IMR-90 (cell line): ENCODE measurements around the gene THAP5. TPM values are rescaled to one million over a fixed set of nuclear protein-coding genes. Genes with fewer than 3 reads are reported as not detected.
A peak's percentile ranks its signal among the peaks of the same experiment; 100 is the strongest.

Experiments used
- ATAC-seq: fragments of 200-7000 bp; cut with Tn5 transposase; 2 replicates; pipeline ENCODE4 v1.9.1; 2020; ENCODE audit warnings: low read depth, mild to moderate bottlenecking, moderate library complexity
- BruUV-seq: library from RNA; stranded (reverse); fragments of 400-500 nt; replicated peaks from 2 replicates; lab custom pipeline; 2021; lab: Mats Ljungman, UMichigan
- CTCF ChIA-PET: fragments of 300-600 bp; formaldehyde crosslinking; extraction: SDS; loops from one replicate; lab custom pipeline; 2021; ENCODE audit warnings: antibody characterized with exemption; lab: Yijun Ruan, JAX
- POLR2A ChIA-PET: fragments of 300-600 bp; sonication (Branson Sonifier 250); formaldehyde crosslinking; loops from one replicate; lab custom pipeline; 2022; ENCODE audit warnings: antibody characterized with exemption; ENCODE audit not compliant: unreplicated experiment; lab: Charles Lee
- DNase-seq: peaks from one replicate; pipeline ENCODE4 v3.0.0; 2013
- H2AFZ ChIP-seq: replicated peaks from 2 replicates; pipeline ENCODE3; 2013; ENCODE audit warnings: low read length, mild to moderate bottlenecking; ENCODE audit not compliant: poor library complexity
- H2AK5ac ChIP-seq: 2 replicates; pipeline ENCODE4 v1.6.1; 2013; ENCODE audit warnings: low read depth, low read length, inconsistent platforms
- H2AK9ac ChIP-seq: replicated peaks from 2 replicates; pipeline ENCODE3; 2013; ENCODE audit warnings: mild to moderate bottlenecking, low read depth, low read length, moderate library complexity; ENCODE audit not compliant: poor library complexity
- H2BK120ac ChIP-seq: 2 replicates; pipeline ENCODE4 v1.6.1; 2013; ENCODE audit warnings: low read depth, low read length, inconsistent platforms
- H2BK15ac ChIP-seq: 3 replicates; pipeline ENCODE4 v1.6.1; 2013; ENCODE audit warnings: low read depth, low read length, inconsistent platforms
- H2BK20ac ChIP-seq: 2 replicates; pipeline ENCODE4 v1.6.1; 2013; ENCODE audit warnings: low read depth, mild to moderate bottlenecking, inconsistent platforms, low read length, moderate library complexity
- H2BK5ac ChIP-seq: 2 replicates; pipeline ENCODE4 v1.6.1; 2013; ENCODE audit warnings: mild to moderate bottlenecking, low read depth, low read length, inconsistent platforms; ENCODE audit not compliant: poor library complexity, severe bottlenecking
- H3K14ac ChIP-seq: replicated peaks from 2 replicates; pipeline ENCODE4 v1.6.1; 2013; ENCODE audit warnings: low read depth, low read length, inconsistent platforms
- H3K18ac ChIP-seq: 2 replicates; pipeline ENCODE4 v1.6.1; 2013; ENCODE audit warnings: low read depth, low read length, control low read depth
- H3K23ac ChIP-seq: 2 replicates; pipeline ENCODE4 v1.6.1; 2013; ENCODE audit warnings: low read depth, low read length, inconsistent platforms
- H3K27ac ChIP-seq: 2 replicates; pipeline ENCODE4 v1.5.1; 2013; ENCODE audit warnings: mild to moderate bottlenecking, control low read depth, low read length; ENCODE audit not compliant: insufficient read depth
- H3K27me3 ChIP-seq: 2 replicates; pipeline ENCODE4 v1.6.1; 2013; ENCODE audit warnings: low read length; ENCODE audit not compliant: control insufficient read depth, insufficient read depth
- H3K36me3 ChIP-seq: 2 replicates; pipeline ENCODE4 v1.6.1; 2013; ENCODE audit warnings: low read length, mixed read lengths; ENCODE audit not compliant: control insufficient read depth, insufficient read depth
- H3K4ac ChIP-seq: 2 replicates; pipeline ENCODE4 v1.6.1; 2013; ENCODE audit warnings: low read depth, low read length, inconsistent platforms
- H3K4me1 ChIP-seq: 2 replicates; pipeline ENCODE4 v1.6.1; 2013; ENCODE audit warnings: low read length, mixed read lengths; ENCODE audit not compliant: control insufficient read depth, insufficient read depth
- H3K4me2 ChIP-seq: 2 replicates; pipeline ENCODE4 v1.6.1; 2013; ENCODE audit warnings: low read depth, mild to moderate bottlenecking, control low read depth, low read length, moderate library complexity
- H3K4me3 ChIP-seq: 2 replicates; pipeline ENCODE4 v1.5.1; 2013; ENCODE audit warnings: low read depth, mild to moderate bottlenecking, control low read depth, low read length, moderate library complexity; ENCODE audit not compliant: insufficient read depth
- H3K56ac ChIP-seq: 2 replicates; pipeline ENCODE4 v1.6.1; 2013; ENCODE audit warnings: low read length, inconsistent platforms; ENCODE audit not compliant: insufficient read depth; ENCODE audit errors: extremely low read depth
- H3K79me1 ChIP-seq, 2 experiments: 2 replicates each; pipeline ENCODE4 v1.6.1; 2013; ENCODE audit warnings: low read length in 2 of 2, inconsistent platforms in 1 of 2, low read depth in 1 of 2
- H3K9ac ChIP-seq: 2 replicates; pipeline ENCODE4 v1.6.1; 2013; ENCODE audit warnings: low read depth, low read length, control low read depth
- H3K9me1 ChIP-seq: 2 replicates; pipeline ENCODE4 v1.6.1; 2013; ENCODE audit warnings: low read length, inconsistent platforms; ENCODE audit not compliant: insufficient read depth
- H3K9me3 ChIP-seq: 2 replicates; pipeline ENCODE4 v1.6.1; 2013; ENCODE audit warnings: low read length; ENCODE audit not compliant: control insufficient read depth, insufficient read depth
- H4K20me1 ChIP-seq: 2 replicates; pipeline ENCODE4 v1.6.1; 2013; ENCODE audit warnings: low read length, inconsistent platforms; ENCODE audit not compliant: insufficient read depth
- H4K5ac ChIP-seq: 2 replicates; pipeline ENCODE4 v1.6.1; 2013; ENCODE audit warnings: mild to moderate bottlenecking, low read depth, low read length, control low read depth
- H4K8ac ChIP-seq, 2 experiments: 2 replicates each; pipeline ENCODE4 v1.6.1; 2013; ENCODE audit warnings: low read depth in 2 of 2, low read length in 2 of 2, control low read depth in 1 of 2, inconsistent platforms in 1 of 2
- H4K91ac ChIP-seq: 2 replicates; pipeline ENCODE4 v1.6.1; 2013; ENCODE audit warnings: low read depth, low read length, inconsistent platforms; ENCODE audit not compliant: insufficient read depth
- CTCF ChIP-seq: conservative IDR thresholded peaks from 2 replicates; pipeline ENCODE4 v1.5.1; 2012; ENCODE audit warnings: mild to moderate bottlenecking, low read depth, low read length, improper control_type of control experiment
- ELK1 ChIP-seq: fragments of 150-350 bp; IDR thresholded peaks from 2 replicates; pipeline ENCODE4 v1.6.1; 2016; ENCODE audit warnings: low read depth, mild to moderate bottlenecking, low read length, moderate library complexity, borderline replicate concordance
- MXI1 ChIP-seq: IDR thresholded peaks from 2 replicates; pipeline ENCODE4 v1.6.1; 2012; ENCODE audit warnings: low read depth, mild to moderate bottlenecking, low read length, moderate library complexity, borderline replicate concordance
- NFE2L2 ChIP-seq: fragments of 150-350 bp; IDR thresholded peaks from 2 replicates; pipeline ENCODE4 v1.6.1; 2016; ENCODE audit warnings: low read depth, mild to moderate bottlenecking, low read length
- POLR2A ChIP-seq: IDR thresholded peaks from 2 replicates; pipeline ENCODE4 v1.6.1; 2012; ENCODE audit warnings: mild to moderate bottlenecking, low read depth, low read length
- RAD21 ChIP-seq: IDR thresholded peaks from 2 replicates; pipeline ENCODE4 v1.6.1; 2012; ENCODE audit warnings: low read length, improper control_type of control experiment
- WGBS, 2 experiments: methylation state at CpG; one replicate each; pipeline versions ENCODE4 v1.1.5 to v1.1.7; 2013; ENCODE audit warnings: missing lambda C conversion rate in 2 of 2; ENCODE audit not compliant: insufficient read length in 1 of 2; ENCODE audit errors: extremely low coverage in 2 of 2; 5-methylcytosine and 5-hydroxymethylcytosine counted together
- dilution Hi-C: fragments of 300-500 bp; cut with HindIII; formaldehyde crosslinking; loops from one replicate; pipeline ENCODE4 v1.14.3; 2018; ENCODE audit warnings: low sequenced_read_pairs; ENCODE audit not compliant: unreplicated experiment
- in situ Hi-C: fragments of 300-500 bp; cut with MboI; formaldehyde crosslinking; loops from 3 replicates; pipeline ENCODE4 v1.14.3; 2019; ENCODE audit warnings: low sequenced_read_pairs, inconsistent platforms, mixed read lengths
- intact Hi-C: fragments of 100-400 bp; cut with micrococcal nuclease; formaldehyde crosslinking; loops from 2 replicates; pipeline ENCODE4 v1.10.0; 2022
- polyA plus RNA-seq, 3 experiments: library from polyadenylated mRNA; depleted of rRNA; stranded (reverse); fragments of >200 nt; gene quantifications; 2 replicates each; pipeline ENCODE4 v1.2.3, GENCODE V29; 2012; ENCODE audit warnings: low replicate concordance in 1 of 3
- total RNA-seq: library from RNA; depleted of rRNA; stranded (reverse); fragments of >200 nt; gene quantifications from 2 replicates; pipeline ENCODE4 v1.2.3, GENCODE V29; 2012

THAP5 gene
- total and polyA plus RNA-seq, 2 of the 4 experiments (the other 2 are of a cell fraction), result 6.7 to 23.7 TPM

GRCh38 chr7:108592646-108593201 lies 23.2 kb upstream of the THAP5 start:
- Histone ChIP-seq H3K56ac (no peak overlapping the region), H4K8ac (no peak overlapping the region), H2BK5ac (no peak overlapping the region), H2BK20ac (no peak overlapping the region), H3K4me1 (no peaks in the 10 kb centered on the region), H3K79me1 (no peaks in the 10 kb centered on the region), H3K36me3 (no peaks in the 10 kb centered on the region), H2AK9ac (no peak overlapping the region), H3K9me3 (no peaks in the 10 kb centered on the region), H2AK5ac (no peak overlapping the region), H2BK120ac (no peak overlapping the region), H3K27me3 (no peaks in the 10 kb centered on the region), H2AFZ (no peak overlapping the region), H2BK15ac (no peak overlapping the region), H4K20me1 (no peaks in the 10 kb centered on the region), H3K4ac (no peak overlapping the region), H3K9me1 (no peaks in the 10 kb centered on the region), H3K9ac (no peak overlapping the region), H3K4me2 (no peak overlapping the region), H3K18ac (no peak overlapping the region), H3K14ac (no peak overlapping the region), H3K27ac (no peak overlapping the region), H4K5ac (no peak overlapping the region), H4K91ac (no peak overlapping the region), H3K4me3 (no peak overlapping the region), H3K23ac (no peak overlapping the region)
- TF ChIP-seq NFE2L2 (no peak), CTCF (peak; percentile 23; the same call in 1 of the 2 replicates), MXI1 (no peak), RAD21 (no peak), POLR2A (no peak), ELK1 (no peak)
- no TSS peak for BruUV-seq
- DNase-seq (no peak), ATAC-seq (0 out of 2 replicates have a peak, but pooled peaks have one; percentile 56)
- POLR2A ChIA-PET, result interaction anchor here (0.7 kb wide), 1 partner anchor 1737 kb away, joined by 4 read pairs; no protein-coding TSS in a partner anchor
- in situ Hi-C loops (no loop called here), intact Hi-C loops (no loop called here), dilution Hi-C loops (no loop called here)
- no CpG with 5 or more reads among the region's 3 CpGs for WGBS, 2 experiments
- CTCF ChIA-PET, result no interaction called here
